Adipocyte (in vitro differentiated cells): ENCODE results near the gene TMEM127.

Experiments used
- DNase-seq: peaks from one replicate; pipeline ENCODE4 v3.0.0-alpha.2; 2015; ENCODE audit warnings: low read depth
- H3K27me3 ChIP-seq: replicated peaks from 2 replicates; pipeline ENCODE4 v1.7.0; 2013; ENCODE audit warnings: mild to moderate bottlenecking, low read length, moderate library complexity; ENCODE audit not compliant: control insufficient read depth, insufficient read depth
- H3K36me3 ChIP-seq: 2 replicates; pipeline ENCODE4 v1.7.0; 2013; ENCODE audit warnings: low read length, mild to moderate bottlenecking, moderate library complexity; ENCODE audit not compliant: control insufficient read depth, insufficient read depth, severe bottlenecking
- H3K4me1 ChIP-seq: 2 replicates; pipeline ENCODE4 v1.7.0; 2013; ENCODE audit warnings: mild to moderate bottlenecking, low read length, moderate library complexity; ENCODE audit not compliant: control insufficient read depth, insufficient read depth
- H3K4me3 ChIP-seq: 2 replicates; pipeline ENCODE4 v1.7.0; 2013; ENCODE audit warnings: mild to moderate bottlenecking, low read length, moderate library complexity
- H3K9ac ChIP-seq: 2 replicates; pipeline ENCODE4 v1.7.0; 2013; ENCODE audit warnings: mild to moderate bottlenecking, low read length, moderate library complexity
- H3K9me3 ChIP-seq: 2 replicates; pipeline ENCODE4 v1.7.0; 2013; ENCODE audit warnings: mild to moderate bottlenecking, low read length, moderate library complexity; ENCODE audit not compliant: control insufficient read depth

Gene TMEM127

DNA sequence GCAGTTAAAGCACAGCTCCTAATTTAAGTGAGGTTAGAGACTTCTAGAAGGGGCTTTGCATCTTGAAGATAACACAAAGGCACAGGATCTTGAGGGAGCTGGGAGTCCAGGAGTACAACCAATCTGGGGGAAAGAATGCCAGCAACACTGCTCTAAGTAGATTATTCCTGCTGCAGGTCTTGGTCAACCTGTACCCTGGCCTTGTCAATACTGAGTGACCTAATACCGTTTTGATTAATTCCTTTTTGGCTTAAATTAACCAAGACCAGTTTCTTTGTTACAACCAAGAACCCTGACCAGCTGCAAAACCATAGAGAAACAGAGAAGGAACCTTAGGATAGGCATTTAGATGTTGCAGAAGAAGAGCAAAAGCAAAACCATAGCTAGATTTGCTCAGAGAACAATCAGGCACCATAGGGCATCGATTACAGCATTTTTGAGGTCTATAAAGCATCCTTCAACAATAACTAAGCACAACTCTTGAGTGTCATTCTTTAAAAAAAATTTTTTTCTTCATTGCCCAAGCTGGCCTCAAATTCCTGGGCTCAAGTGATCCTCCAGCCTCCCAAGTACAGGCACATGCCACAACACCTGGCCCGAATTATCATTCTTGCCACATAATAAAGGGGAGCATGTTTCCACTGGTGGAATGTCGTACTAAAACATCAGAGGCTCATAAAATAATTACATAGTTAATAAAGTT, 63.5 kb downstream of the TMEM127 start:
- peaks cover 12% of the 10 kb centered on the region for H3K36me3 ChIP-seq
- H3K9me3 ChIP-seq: no peaks in the 10 kb centered on the region
- no peak overlapping the region for H3K9ac ChIP-seq
- H3K4me1 ChIP-seq: peaks cover 91% of the 10 kb centered on the region
- no peak overlapping the region for H3K4me3 ChIP-seq
- peak; percentile 56 for DNase-seq
- H3K27me3 ChIP-seq: no peaks in the 10 kb centered on the region

DNA sequence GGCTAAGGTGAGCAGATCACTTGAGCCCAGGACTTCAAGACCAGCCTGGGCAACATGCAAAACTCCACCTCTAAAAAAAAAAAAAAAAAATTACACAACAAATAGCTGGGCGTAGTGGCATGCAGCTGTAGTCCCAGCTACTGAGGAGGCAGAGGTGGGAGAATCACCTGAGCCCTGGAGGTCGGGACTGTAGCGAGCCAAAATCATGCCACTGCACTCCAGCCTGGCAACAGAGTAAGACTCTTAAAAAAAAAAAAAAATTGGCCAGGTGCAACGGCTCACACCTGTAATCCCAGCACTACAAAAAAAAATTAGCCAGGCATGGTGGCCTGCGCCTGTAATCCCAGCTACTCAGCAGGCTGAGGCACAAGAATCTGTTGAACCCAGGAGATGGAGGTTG, 64.5 kb downstream of the TMEM127 start:
- DNase-seq: no peak
- Histone ChIP-seq H3K9me3 (no peaks in the 10 kb centered on the region), H3K9ac (peak overlapping the region; percentile 9), H3K36me3 (peaks cover 12% of the 10 kb centered on the region), H3K4me1 (peaks cover 84% of the 10 kb centered on the region), H3K27me3 (no peaks in the 10 kb centered on the region), H3K4me3 (no peak overlapping the region)

DNA sequence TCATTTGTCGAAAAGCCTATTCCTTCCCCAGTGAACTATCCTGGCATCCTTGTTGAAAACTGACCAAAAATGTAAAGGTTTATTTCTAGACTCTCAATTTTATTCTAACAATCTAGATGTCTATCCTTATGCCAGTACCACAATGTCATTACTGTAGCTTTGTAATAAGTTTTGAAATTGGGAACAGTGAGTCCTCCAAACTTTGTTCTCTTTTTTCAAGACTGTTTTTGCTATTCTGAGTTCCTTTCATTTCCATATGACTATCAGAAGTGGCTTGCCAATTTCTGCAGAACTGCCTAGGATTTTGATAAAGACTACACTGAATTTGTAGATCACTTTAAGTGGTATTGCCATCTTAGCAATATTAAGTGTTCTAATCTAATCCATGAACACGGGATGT, 66.9 kb downstream of the TMEM127 start:
- no peak for DNase-seq
- Histone ChIP-seq H3K4me1 (peaks cover 62% of the 10 kb centered on the region), H3K27me3 (no peaks in the 10 kb centered on the region), H3K9ac (no peak overlapping the region), H3K9me3 (no peaks in the 10 kb centered on the region), H3K36me3 (peaks cover 26% of the 10 kb centered on the region), H3K4me3 (no peak overlapping the region)
